H1 (cell line): Measurements from ENCODE around the gene CDC42BPB. TPM values are rescaled to one million over a fixed set of nuclear protein-coding genes. Genes with fewer than 3 reads are reported as not detected.

Source experiments
- CREB1 ChIP-seq: IDR thresholded peaks from 2 replicates; pipeline ENCODE4 v1.6.1; 2012; ENCODE audit warnings: inconsistent platforms
- NRF1 ChIP-seq: IDR thresholded peaks from 2 replicates; pipeline ENCODE4 v1.6.1; 2011; ENCODE audit warnings: mild to moderate bottlenecking, low read depth, low read length, improper control_type of control experiment
- RBBP5 ChIP-seq: IDR thresholded peaks from 2 replicates; pipeline ENCODE4 v1.7.1; 2012; ENCODE audit warnings: low read depth, mild to moderate bottlenecking, inconsistent platforms, low read length, moderate library complexity, borderline replicate concordance
- YY1 ChIP-seq: IDR thresholded peaks from 2 replicates; pipeline ENCODE4 v1.6.1; 2011; ENCODE audit warnings: low read depth, mild to moderate bottlenecking, low read length
- polyA plus RNA-seq, 7 experiments: library from polyadenylated mRNA; depleted of rRNA in 3 of 7; stranded (reverse) in 5 of 7; unstranded in 2 of 7; fragments of >200 nt in 5 of 7; fragments of 200-250 nt in 2 of 7; gene quantifications; 1 replicate in 5 of 7; 2 replicates in 1 of 7; 4 replicates in 1 of 7; pipeline versions ENCODE4 v1.2.1 to v1.2.3, GENCODE V29; 2011 to 2013; ENCODE audit warnings: missing spikeins in 2 of 7, mixed read lengths in 2 of 7
- total RNA-seq: library from RNA; stranded (reverse); fragmentation: NEBNext Ultra II Directional; extraction: Animal tissue kit (Norgen Biotek cat#: 25700); gene quantifications from 2 replicates; pipeline ENCODE4 v1.2.1, GENCODE V29; 2021

Gene CDC42BPB
- total and polyA plus RNA-seq, 2 of the 8 experiments (the other 6 are each of a cell fraction or from before 2014, with no cell fraction given), result 51.2 to 88.2 TPM

DNA sequence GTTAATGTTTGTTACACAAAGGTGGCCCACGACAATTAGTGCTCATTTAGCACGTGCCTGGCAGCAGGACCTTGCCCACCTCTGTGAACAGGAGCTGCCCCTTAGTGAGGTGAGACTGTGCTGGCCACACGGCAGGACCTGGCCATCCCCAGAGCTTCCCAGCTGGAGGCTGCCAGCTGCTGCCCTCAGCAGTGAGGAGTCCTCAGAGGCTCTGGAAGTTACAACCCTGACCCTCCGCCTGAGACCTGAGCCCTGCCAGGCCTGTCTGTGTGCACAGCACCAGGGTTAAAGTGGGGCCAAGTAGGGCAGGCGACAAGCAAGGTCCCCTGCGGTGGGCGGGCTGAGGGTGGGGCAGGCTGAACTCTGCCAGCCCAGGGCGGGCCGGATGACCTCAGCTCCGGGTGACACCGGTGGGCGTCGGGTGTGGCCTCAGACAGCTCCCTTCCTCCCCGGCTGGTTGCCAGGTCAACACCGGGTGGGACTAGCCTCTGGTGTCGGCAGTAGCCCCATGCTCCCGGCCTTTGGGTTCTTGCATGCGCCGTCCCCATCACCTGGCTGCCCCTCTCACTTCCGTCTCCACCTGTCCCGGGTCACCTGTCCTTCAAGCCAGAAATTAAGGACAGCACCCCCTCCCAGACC is 17.5 kb upstream of the CDC42BPB start (continued):
- TF ChIP-seq RBBP5 (no peak), NRF1 (no peak), CREB1 (no peak), YY1 (no peak)
